Pulmonary artery endothelial cell (primary cell): Measurements from ENCODE around the gene DSCAM. TPM values are rescaled to one million over a fixed set of nuclear protein-coding genes. Genes with fewer than 3 reads are reported as not detected.
"Not testable (repeated sequence)": the region's sequence is repeated elsewhere in the genome, so short reads cannot be mapped to it uniquely, and the experiment has no call there.

Source experiments
- DNase-seq: peaks from one replicate; pipeline ENCODE4 v3.0.0-alpha.2; 2011; ENCODE audit warnings: low read depth, low spot score
- total RNA-seq: library from RNA; depleted of rRNA; stranded (reverse); fragments of >200 nt; gene quantifications from 2 replicates; pipeline ENCODE4 v1.2.3, GENCODE V29; 2014

The DSCAM gene
- total RNA-seq, 1 donor from 2014 or later: not detected

GRCh38 chr21:40186045-40186444 lies 660.9 kb downstream of the DSCAM start:
- DNase-seq: no peak

GRCh38 chr21:40185208-40185607 lies 661.8 kb downstream of the DSCAM start:
- DNase-seq: no peak

GRCh38 chr21:40182491-40182890 lies 664.5 kb downstream of the DSCAM start:
- not testable (repeated sequence) for DNase-seq

GRCh38 chr21:40179166-40179565 lies 667.8 kb downstream of the DSCAM start:
- no peak for DNase-seq

- no peak for DNase-seq
These were observed 668.2 kb downstream of the DSCAM start for GRCh38 chr21:40178726-40179125.

- no peak for DNase-seq
These were observed 669.0 kb downstream of the DSCAM start for GRCh38 chr21:40177979-40178378.

GRCh38 chr21:40176724-40177123 lies 670.2 kb downstream of the DSCAM start:
- no peak for DNase-seq

- DNase-seq: no peak
These were observed 673.1 kb downstream of the DSCAM start for GRCh38 chr21:40173816-40174215.

GRCh38 chr21:40169971-40170370 lies 677.0 kb downstream of the DSCAM start:
- no peak for DNase-seq

GRCh38 chr21:40166291-40166843 lies 680.6 kb downstream of the DSCAM start:
- no peak for DNase-seq

- DNase-seq: no peak
These were observed 681.2 kb downstream of the DSCAM start for GRCh38 chr21:40165773-40166070.

GRCh38 chr21:40164905-40165772 lies 681.8 kb downstream of the DSCAM start:
- DNase-seq: no peak

- DNase-seq: no peak
These were observed 684.9 kb downstream of the DSCAM start for GRCh38 chr21:40162075-40162474.

- DNase-seq: no peak
These were observed 686.0 kb downstream of the DSCAM start for GRCh38 chr21:40160911-40161310.

- DNase-seq: no peak
These were observed 688.6 kb downstream of the DSCAM start for GRCh38 chr21:40158366-40158765.

GRCh38 chr21:40155563-40155962 lies 691.4 kb downstream of the DSCAM start:
- no peak for DNase-seq

GRCh38 chr21:40153351-40153750 lies 693.6 kb downstream of the DSCAM start:
- DNase-seq: no peak

- DNase-seq: no peak
These were observed 694.5 kb downstream of the DSCAM start for GRCh38 chr21:40152476-40152875.

- DNase-seq: no peak
These were observed 695.3 kb downstream of the DSCAM start for GRCh38 chr21:40151611-40152010.

GRCh38 chr21:40146216-40146837 lies 700.6 kb downstream of the DSCAM start:
- DNase-seq: no peak

- DNase-seq: no peak
These were observed 703.0 kb downstream of the DSCAM start for GRCh38 chr21:40143822-40144525.

- DNase-seq: no peak
These were observed 705.3 kb downstream of the DSCAM start for GRCh38 chr21:40141621-40142020.
